NT2/D1 (cell line): ENCODE results near the gene CLP1.

Experiments
- SUZ12 ChIP-seq: IDR thresholded peaks from 2 replicates; pipeline ENCODE4 v1.6.1; 2011; ENCODE audit not compliant: insufficient read length, insufficient read depth; ENCODE audit errors: extremely low read depth
- ZNF274 ChIP-seq: IDR thresholded peaks from 2 replicates; pipeline ENCODE4 v1.6.1; 2011; ENCODE audit warnings: mild to moderate bottlenecking, low read depth, low read length

DNA sequence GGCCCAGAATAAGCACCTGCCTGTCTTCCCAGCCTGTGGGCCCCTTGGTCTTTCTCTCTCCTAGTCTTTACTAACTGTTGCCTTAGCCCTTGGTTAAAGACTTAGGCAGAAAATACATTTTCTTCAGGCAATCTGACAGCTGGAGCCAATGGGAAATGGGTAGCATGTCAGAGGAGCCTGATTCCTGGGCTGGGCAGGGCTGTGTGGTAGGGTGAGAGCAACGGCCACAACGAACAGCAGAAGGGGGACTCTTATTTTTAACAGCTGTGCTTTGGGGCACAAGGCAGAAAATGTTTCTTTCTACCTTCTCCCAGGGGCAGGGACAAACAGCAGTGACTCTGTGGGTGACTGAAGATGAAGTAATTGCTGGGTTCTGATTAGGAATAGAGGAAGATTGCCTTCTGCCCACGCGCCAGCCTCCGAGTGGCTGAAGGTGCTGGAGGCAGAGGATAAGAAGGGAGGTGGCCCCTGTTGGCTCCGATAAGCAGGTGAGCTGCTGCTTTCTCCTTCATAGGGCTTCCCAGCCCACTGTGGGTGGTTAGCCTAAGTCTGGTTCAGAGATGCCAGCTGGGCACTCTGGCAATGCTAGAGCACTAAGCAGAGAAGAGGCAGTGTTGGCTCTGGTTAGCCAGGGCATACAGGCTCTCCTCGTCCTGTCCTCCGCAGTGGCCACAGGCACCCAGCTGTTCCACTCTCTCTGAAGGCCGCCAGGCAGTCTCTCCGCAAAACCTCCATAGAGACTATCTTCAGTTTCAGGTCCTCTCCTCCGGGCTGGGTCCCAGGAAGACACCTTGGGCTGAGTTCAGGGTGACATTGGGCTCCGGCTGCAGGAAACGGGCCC, 9.4 kb upstream of the CLP1 start:
- TF ChIP-seq SUZ12 (no peak), ZNF274 (no peak)
